Parathyroid adenoma (tissue), 2 donors: ENCODE data around the gene HOXA3.

Experiments used
- H2AFZ ChIP-seq: fragments of 300-600 bp; sonication (generic); one replicate; pipeline ENCODE4 v1.7.0; 2017; ENCODE audit warnings: antibody characterized with exemption, mild to moderate bottlenecking
- H3K27ac ChIP-seq: fragments of 300-600 bp; sonication (generic); one replicate; pipeline ENCODE4 v1.7.0; 2017
- H3K27me3 ChIP-seq: fragments of 300-600 bp; sonication (generic); one replicate; pipeline ENCODE4 v1.7.0; 2017; ENCODE audit warnings: low read length; ENCODE audit not compliant: control insufficient read depth, insufficient read depth
- H3K36me3 ChIP-seq: fragments of 300-600 bp; sonication (generic); one replicate; pipeline ENCODE4 v1.7.0; 2017; ENCODE audit warnings: low read length; ENCODE audit not compliant: control insufficient read depth, insufficient read depth
- H3K4me1 ChIP-seq: fragments of 300-600 bp; sonication (generic); one replicate; pipeline ENCODE4 v1.7.0; 2017; ENCODE audit warnings: control low read depth
- H3K4me2 ChIP-seq: fragments of 300-600 bp; sonication (generic); one replicate; pipeline ENCODE4 v1.7.0; 2017; ENCODE audit warnings: low read length
- H3K4me3 ChIP-seq: fragments of 300-600 bp; sonication (generic); one replicate; pipeline ENCODE4 v1.7.0; 2017; ENCODE audit warnings: low read depth, low read length
- H3K79me2 ChIP-seq: fragments of 300-600 bp; sonication (generic); one replicate; pipeline ENCODE4 v1.7.0; 2017; ENCODE audit warnings: control low read depth
- H3K9ac ChIP-seq: fragments of 300-600 bp; sonication (generic); one replicate; pipeline ENCODE4 v1.7.0; 2017; ENCODE audit warnings: mild to moderate bottlenecking
- H3K9me3 ChIP-seq: fragments of 300-600 bp; sonication (generic); one replicate; pipeline ENCODE4 v1.7.0; 2017; ENCODE audit warnings: low read length; ENCODE audit not compliant: control insufficient read depth
- TF ChIP-seq, protein P1 (sequence below): fragments of 300-600 bp; sonication (generic); IDR thresholded peaks from one replicate; pipeline ENCODE4 v1.7.0; 2017; ENCODE audit warnings: antibody characterized with exemption, mild to moderate bottlenecking
- donor health status: primary hyperparathyroidism.

HOXA3 gene

GRCh38 chr7:27103489-27104226 is 48.7 kb downstream of the HOXA3 start:
- peak overlapping the region; percentile 53 for H3K27ac ChIP-seq
- peak overlapping the region; percentile 97 for H3K4me3 ChIP-seq
- H3K9me3 ChIP-seq, result no peaks in the 10 kb centered on the region
- H3K79me2 ChIP-seq, result no peaks in the 10 kb centered on the region
- H3K4me2 ChIP-seq, result peak overlapping the region; percentile 86
- H2AFZ ChIP-seq, result no peak overlapping the region
- H3K9ac ChIP-seq, result no peak overlapping the region
- no peaks in the 10 kb centered on the region for H3K4me1 ChIP-seq
- TF ChIP-seq, protein P1, sequence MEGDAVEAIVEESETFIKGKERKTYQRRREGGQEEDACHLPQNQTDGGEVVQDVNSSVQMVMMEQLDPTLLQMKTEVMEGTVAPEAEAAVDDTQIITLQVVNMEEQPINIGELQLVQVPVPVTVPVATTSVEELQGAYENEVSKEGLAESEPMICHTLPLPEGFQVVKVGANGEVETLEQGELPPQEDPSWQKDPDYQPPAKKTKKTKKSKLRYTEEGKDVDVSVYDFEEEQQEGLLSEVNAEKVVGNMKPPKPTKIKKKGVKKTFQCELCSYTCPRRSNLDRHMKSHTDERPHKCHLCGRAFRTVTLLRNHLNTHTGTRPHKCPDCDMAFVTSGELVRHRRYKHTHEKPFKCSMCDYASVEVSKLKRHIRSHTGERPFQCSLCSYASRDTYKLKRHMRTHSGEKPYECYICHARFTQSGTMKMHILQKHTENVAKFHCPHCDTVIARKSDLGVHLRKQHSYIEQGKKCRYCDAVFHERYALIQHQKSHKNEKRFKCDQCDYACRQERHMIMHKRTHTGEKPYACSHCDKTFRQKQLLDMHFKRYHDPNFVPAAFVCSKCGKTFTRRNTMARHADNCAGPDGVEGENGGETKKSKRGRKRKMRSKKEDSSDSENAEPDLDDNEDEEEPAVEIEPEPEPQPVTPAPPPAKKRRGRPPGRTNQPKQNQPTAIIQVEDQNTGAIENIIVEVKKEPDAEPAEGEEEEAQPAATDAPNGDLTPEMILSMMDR, result no peak
- no peaks in the 10 kb centered on the region for H3K27me3 ChIP-seq
- H3K36me3 ChIP-seq, result no peaks in the 10 kb centered on the region

DNA sequence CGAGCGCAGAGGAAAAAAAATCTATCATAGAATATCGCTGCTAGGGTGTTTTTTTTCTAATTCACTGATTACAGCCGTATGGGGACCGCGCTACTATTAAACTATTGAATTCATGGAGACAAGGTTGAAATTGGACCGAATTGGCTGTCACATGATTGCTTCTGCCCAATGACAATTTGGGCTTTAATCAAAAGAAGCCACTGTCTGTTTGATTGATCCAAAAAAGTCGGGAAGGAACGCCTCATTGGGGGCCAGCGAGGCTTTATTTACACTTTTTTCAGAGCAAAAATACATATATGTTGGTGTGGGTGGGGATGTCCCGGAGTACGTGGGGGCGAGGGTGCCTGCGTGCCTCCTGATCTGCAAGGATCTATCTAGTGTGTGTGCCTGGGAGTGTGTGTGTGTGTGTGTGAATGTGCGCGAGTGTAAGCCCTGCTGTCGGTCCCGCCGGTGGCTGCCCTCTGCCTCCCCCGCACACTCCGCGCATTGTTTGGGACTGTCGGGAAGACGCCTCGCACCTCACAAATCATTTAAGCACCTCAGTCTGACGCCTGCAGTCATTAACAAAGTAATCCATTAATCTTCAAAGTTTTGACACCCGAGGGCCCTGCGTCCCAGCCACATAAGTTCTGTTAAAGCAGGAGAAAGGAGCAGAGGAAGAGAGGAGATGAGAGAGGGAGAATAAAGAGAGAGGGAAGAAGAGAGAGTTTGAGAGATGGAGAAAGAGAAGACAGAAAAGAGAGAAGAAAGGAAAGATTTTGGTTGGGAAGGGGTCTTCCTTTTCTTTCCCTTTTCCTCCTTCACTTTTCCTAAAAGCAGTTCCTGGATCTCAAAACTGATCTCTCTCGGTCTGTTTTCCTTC is 49.6 kb downstream of the HOXA3 start, which contains the start of gene HOXA2:
TSS of gene HOXA2 (minus strand) at position 103 of the 862 bp plus-strand sequence. CDS start 183 bp downstream, outside the sequence.
- no peak within 1 kb of the TSS for H3K9ac ChIP-seq
- no peaks in the 10 kb centered on the region for H3K79me2 ChIP-seq
- peak within 1 kb of the TSS; percentile 53 for H3K27ac ChIP-seq
- H3K9me3 ChIP-seq, result no peaks in the 10 kb centered on the region
- no peaks in the 10 kb centered on the region for H3K36me3 ChIP-seq
- TF ChIP-seq, protein P1, result no peak
- H3K4me1 ChIP-seq, result no peaks in the 10 kb centered on the region
- H2AFZ ChIP-seq, result no peak within 1 kb of the TSS
- H3K4me3 ChIP-seq, result peak within 1 kb of the TSS; percentile 97
- no peaks in the 10 kb centered on the region for H3K27me3 ChIP-seq
- peak within 1 kb of the TSS; percentile 86 for H3K4me2 ChIP-seq

- Histone ChIP-seq H3K79me2 (no peaks in the 10 kb centered on the region), H3K36me3 (no peaks in the 10 kb centered on the region), H2AFZ (no peak overlapping the region), H3K9me3 (no peaks in the 10 kb centered on the region), H3K27me3 (no peaks in the 10 kb centered on the region), H3K4me1 (no peaks in the 10 kb centered on the region), H3K4me3 (peak overlapping the region; percentile 97), H3K9ac (no peak overlapping the region), H3K4me2 (peak overlapping the region; percentile 86), H3K27ac (peak overlapping the region; percentile 53)
- TF ChIP-seq, protein P1, result no peak
Measured at GRCh38 chr7:27101957-27102580, 50.3 kb downstream of the HOXA3 start.

GRCh38 chr7:27101171-27101956 is 51.0 kb downstream of the HOXA3 start:
- Histone ChIP-seq H3K36me3 (no peaks in the 10 kb centered on the region), H3K27me3 (no peaks in the 10 kb centered on the region), H3K4me1 (no peaks in the 10 kb centered on the region), H3K4me3 (peak overlapping the region; percentile 97), H3K79me2 (no peaks in the 10 kb centered on the region), H3K27ac (peak overlapping the region; percentile 36), H3K9ac (no peak overlapping the region), H3K4me2 (peak overlapping the region; percentile 86), H2AFZ (peak overlapping the region; percentile 22), H3K9me3 (no peaks in the 10 kb centered on the region)
- TF ChIP-seq, protein P1, result no peak
